HG02623 (cell line): ENCODE measurements around the gene MRPS33.
"Not testable (repeated sequence)": the region's sequence is repeated elsewhere in the genome, so short reads cannot be mapped to it uniquely, and the experiment has no call there.

Source experiments
- ATAC-seq: cut with Tn5 transposase; IDR thresholded peaks from one replicate; pipeline ENCODE4 v1.9.1; 2021; ENCODE audit warnings: moderate library complexity; ENCODE audit not compliant: unreplicated experiment

MRPS33 gene

GRCh38 chr7:140956997-140957396 lies 57.8 kb downstream of the MRPS33 start:
- ATAC-seq = not testable (repeated sequence)
